ENCODE measurements around the gene ACTR8. TPM values are rescaled to one million over a fixed set of nuclear protein-coding genes. Genes with fewer than 3 reads are reported as not detected.

ACTR8 gene
- total and polyA plus RNA-seq, 2 of the 13 experiments (the other 11 are each of a cell fraction or from before 2014, with no cell fraction given) = 15.5 to 29.0 TPM

DNA sequence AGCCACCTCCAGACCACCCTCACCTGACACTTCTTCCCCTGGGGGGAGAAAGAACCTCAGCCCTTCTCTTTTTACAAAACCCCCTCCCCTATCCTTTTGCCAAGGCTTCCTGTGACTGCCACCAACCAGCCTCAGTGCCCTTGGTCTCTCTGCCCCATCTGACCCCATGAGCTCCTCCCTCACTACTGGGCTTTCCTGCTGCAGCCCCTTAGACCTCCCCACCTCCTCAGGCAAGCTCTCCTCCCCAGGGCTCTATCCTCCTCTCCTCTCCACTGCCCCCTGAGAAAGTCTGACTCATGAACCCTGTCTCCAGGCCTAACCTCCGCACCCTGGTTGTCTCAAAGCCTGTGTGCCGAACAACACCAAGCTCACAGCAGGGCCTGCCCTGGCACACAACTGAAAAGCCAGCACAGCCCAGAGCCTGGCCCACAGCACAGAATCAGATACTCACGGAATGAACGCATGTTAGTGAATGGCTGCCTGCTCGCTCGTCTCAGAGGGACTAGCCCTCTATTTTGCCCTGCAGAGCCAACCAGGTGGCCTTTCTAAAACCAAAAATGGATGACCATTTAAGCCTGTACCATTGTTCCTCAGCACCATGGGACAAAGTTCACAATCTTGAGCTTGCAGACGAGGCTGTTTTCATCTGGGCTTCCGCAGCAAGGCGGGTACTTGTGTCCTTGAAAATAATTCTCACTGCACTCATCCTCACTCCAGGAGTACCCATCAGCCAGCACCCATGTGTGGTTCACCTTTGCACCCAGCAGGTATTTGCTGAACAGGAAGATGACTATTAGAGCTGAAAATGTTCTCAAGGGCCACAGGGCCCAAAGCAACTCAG lies 37.5 kb downstream of the ACTR8 start (continued):
- no peak for TF ChIP-seq ZNF501 (CRISPR knock-in tag; IDR thresholded peaks at IDR 0.05)
- peak; percentile 80; the same call in 1 of the 2 replicates for TF ChIP-seq ZNF468 (CRISPR knock-in tag; IDR thresholded peaks at IDR 0.05)
- no peak for TF ChIP-seq DNMT1 (CRISPR knock-in tag; IDR thresholded peaks at IDR 0.05)
- TF ChIP-seq DPF2 (CRISPR knock-in tag; IDR thresholded peaks at IDR 0.05; ENCODE audit: borderline replicate concordance, low read depth) = peak; percentile 8; the same call in 1 of the 2 replicates
- no peak for TF ChIP-seq SMARCC2 (IDR thresholded peaks at IDR 0.05)
- TF ChIP-seq RFX5 (IDR thresholded peaks at IDR 0.05; ENCODE audit: low read depth, low read length) = no peak
- TF ChIP-seq HOXA7 (CRISPR knock-in tag; IDR thresholded peaks at IDR 0.05) = no peak
- no peak for TF ChIP-seq MIER2 (CRISPR knock-in tag; IDR thresholded peaks at IDR 0.05)
- no peak for TF ChIP-seq NFATC3 (CRISPR knock-in tag; IDR thresholded peaks at IDR 0.05)
- TF ChIP-seq, protein P1, sequence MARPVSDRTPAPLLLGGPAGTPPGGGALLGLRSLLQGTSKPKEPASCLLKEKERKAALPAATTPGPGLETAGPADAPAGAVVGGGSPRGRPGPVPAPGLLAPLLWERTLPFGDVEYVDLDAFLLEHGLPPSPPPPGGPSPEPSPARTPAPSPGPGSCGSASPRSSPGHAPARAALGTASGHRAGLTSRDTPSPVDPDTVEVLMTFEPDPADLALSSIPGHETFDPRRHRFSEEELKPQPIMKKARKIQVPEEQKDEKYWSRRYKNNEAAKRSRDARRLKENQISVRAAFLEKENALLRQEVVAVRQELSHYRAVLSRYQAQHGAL (CRISPR knock-in tag; IDR thresholded peaks at IDR 0.05; ENCODE audit: not compliant biosample characterization) = peak; percentile 70
- TF ChIP-seq, protein P2, sequence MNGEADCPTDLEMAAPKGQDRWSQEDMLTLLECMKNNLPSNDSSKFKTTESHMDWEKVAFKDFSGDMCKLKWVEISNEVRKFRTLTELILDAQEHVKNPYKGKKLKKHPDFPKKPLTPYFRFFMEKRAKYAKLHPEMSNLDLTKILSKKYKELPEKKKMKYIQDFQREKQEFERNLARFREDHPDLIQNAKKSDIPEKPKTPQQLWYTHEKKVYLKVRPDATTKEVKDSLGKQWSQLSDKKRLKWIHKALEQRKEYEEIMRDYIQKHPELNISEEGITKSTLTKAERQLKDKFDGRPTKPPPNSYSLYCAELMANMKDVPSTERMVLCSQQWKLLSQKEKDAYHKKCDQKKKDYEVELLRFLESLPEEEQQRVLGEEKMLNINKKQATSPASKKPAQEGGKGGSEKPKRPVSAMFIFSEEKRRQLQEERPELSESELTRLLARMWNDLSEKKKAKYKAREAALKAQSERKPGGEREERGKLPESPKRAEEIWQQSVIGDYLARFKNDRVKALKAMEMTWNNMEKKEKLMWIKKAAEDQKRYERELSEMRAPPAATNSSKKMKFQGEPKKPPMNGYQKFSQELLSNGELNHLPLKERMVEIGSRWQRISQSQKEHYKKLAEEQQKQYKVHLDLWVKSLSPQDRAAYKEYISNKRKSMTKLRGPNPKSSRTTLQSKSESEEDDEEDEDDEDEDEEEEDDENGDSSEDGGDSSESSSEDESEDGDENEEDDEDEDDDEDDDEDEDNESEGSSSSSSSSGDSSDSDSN (CRISPR knock-in tag; IDR thresholded peaks at IDR 0.05) = peak; percentile 62; the same call in 1 of the 2 replicates
- 0 out of 2 replicates have a peak, but pooled peaks have one; percentile 8 for TF ChIP-seq RXRB (CRISPR knock-in tag; IDR thresholded peaks at IDR 0.05; ENCODE audit: borderline replicate concordance)
- TF ChIP-seq, protein P3, sequence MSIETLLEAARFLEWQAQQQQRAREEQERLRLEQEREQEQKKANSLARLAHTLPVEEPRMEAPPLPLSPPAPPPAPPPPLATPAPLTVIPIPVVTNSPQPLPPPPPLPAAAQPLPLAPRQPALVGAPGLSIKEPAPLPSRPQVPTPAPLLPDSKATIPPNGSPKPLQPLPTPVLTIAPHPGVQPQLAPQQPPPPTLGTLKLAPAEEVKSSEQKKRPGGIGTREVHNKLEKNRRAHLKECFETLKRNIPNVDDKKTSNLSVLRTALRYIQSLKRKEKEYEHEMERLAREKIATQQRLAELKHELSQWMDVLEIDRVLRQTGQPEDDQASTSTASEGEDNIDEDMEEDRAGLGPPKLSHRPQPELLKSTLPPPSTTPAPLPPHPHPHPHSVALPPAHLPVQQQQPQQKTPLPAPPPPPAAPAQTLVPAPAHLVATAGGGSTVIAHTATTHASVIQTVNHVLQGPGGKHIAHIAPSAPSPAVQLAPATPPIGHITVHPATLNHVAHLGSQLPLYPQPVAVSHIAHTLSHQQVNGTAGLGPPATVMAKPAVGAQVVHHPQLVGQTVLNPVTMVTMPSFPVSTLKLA (IDR thresholded peaks at IDR 0.05) = no peak
- TF ChIP-seq SRSF1 (optimal IDR thresholded peaks at IDR 0.05; ENCODE audit: low read depth, low read length) = no peak
- TF ChIP-seq, protein P4, sequence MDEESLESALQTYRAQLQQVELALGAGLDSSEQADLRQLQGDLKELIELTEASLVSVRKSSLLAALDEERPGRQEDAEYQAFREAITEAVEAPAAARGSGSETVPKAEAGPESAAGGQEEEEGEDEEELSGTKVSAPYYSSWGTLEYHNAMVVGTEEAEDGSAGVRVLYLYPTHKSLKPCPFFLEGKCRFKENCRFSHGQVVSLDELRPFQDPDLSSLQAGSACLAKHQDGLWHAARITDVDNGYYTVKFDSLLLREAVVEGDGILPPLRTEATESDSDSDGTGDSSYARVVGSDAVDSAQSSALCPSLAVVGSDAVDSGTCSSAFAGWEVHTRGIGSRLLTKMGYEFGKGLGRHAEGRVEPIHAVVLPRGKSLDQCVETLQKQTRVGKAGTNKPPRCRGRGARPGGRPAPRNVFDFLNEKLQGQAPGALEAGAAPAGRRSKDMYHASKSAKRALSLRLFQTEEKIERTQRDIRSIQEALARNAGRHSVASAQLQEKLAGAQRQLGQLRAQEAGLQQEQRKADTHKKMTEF (CRISPR knock-in tag; IDR thresholded peaks at IDR 0.05) = peak; percentile 76
- TF ChIP-seq ZNF12 (CRISPR knock-in tag; IDR thresholded peaks at IDR 0.05) = no peak
- TF ChIP-seq TEAD3 (CRISPR knock-in tag; optimal IDR thresholded peaks at IDR 0.05; ENCODE audit: borderline replicate concordance) = peak; percentile 68
- peak; percentile 40; the same call in 1 of the 2 replicates for TF ChIP-seq POLR2AphosphoS5 (IDR thresholded peaks at IDR 0.05; ENCODE audit: low read depth, low read length)
- TF ChIP-seq, protein P5, sequence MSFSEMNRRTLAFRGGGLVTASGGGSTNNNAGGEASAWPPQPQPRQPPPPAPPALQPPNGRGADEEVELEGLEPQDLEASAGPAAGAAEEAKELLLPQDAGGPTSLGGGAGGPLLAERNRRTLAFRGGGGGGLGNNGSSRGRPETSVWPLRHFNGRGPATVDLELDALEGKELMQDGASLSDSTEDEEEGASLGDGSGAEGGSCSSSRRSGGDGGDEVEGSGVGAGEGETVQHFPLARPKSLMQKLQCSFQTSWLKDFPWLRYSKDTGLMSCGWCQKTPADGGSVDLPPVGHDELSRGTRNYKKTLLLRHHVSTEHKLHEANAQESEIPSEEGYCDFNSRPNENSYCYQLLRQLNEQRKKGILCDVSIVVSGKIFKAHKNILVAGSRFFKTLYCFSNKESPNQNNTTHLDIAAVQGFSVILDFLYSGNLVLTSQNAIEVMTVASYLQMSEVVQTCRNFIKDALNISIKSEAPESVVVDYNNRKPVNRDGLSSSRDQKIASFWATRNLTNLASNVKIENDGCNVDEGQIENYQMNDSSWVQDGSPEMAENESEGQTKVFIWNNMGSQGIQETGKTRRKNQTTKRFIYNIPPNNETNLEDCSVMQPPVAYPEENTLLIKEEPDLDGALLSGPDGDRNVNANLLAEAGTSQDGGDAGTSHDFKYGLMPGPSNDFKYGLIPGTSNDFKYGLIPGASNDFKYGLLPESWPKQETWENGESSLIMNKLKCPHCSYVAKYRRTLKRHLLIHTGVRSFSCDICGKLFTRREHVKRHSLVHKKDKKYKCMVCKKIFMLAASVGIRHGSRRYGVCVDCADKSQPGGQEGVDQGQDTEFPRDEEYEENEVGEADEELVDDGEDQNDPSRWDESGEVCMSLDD (CRISPR knock-in tag; IDR thresholded peaks at IDR 0.05; ENCODE audit: borderline replicate concordance) = no peak; the same call in 1 of the 2 replicates
- TF ChIP-seq ZFY (CRISPR knock-in tag; IDR thresholded peaks at IDR 0.05) = peak; percentile 72
- TF ChIP-seq BCL6 (CRISPR knock-in tag; IDR thresholded peaks at IDR 0.05) = peak; percentile 34

Measured in HepG2 (cell line).